ENCODE results near the gene TTC33. TPM values are rescaled to one million over a fixed set of nuclear protein-coding genes. Genes with fewer than 3 reads are reported as not detected.
A peak's percentile ranks its signal among the peaks of the same experiment; 100 is the strongest.

Gene TTC33
- total RNA-seq, 1 donor from 2014 or later, result 14.3 TPM

DNA sequence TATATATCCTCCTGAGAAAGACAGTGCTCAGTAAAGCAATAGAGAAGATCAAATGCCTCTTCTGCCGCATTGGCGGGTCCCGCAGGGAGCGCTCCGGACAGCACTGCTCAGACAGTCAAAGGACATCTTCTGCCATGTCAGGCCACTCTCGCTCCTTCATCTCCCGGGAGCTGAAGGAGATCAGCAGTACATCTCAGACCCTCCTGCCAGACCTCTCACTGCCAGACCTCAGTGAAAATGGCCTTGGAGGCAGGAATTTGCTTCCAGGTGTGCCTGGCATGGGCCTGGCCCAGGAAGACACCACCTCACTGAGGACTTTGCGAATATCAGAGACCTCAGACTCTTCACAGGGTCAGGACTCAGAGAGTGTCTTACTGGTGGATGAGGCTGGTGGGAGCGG, 63.9 kb downstream of the TTC33 start:
- H3K4me3 ChIP-seq, result no peak overlapping the region
- peaks cover 6% of the 10 kb centered on the region for H3K27me3 ChIP-seq (ENCODE audit: low read depth)
- peaks cover 39% of the 10 kb centered on the region for H3K36me3 ChIP-seq
- TF ChIP-seq, protein P1, sequence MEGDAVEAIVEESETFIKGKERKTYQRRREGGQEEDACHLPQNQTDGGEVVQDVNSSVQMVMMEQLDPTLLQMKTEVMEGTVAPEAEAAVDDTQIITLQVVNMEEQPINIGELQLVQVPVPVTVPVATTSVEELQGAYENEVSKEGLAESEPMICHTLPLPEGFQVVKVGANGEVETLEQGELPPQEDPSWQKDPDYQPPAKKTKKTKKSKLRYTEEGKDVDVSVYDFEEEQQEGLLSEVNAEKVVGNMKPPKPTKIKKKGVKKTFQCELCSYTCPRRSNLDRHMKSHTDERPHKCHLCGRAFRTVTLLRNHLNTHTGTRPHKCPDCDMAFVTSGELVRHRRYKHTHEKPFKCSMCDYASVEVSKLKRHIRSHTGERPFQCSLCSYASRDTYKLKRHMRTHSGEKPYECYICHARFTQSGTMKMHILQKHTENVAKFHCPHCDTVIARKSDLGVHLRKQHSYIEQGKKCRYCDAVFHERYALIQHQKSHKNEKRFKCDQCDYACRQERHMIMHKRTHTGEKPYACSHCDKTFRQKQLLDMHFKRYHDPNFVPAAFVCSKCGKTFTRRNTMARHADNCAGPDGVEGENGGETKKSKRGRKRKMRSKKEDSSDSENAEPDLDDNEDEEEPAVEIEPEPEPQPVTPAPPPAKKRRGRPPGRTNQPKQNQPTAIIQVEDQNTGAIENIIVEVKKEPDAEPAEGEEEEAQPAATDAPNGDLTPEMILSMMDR (IDR thresholded peaks at IDR 0.05; ENCODE audit: borderline replicate concordance), result no peak
- DNase-seq, result no peak
- no peak overlapping the region for H3K27ac ChIP-seq (replicated peaks)
- intact Hi-C loops (cut with micrococcal nuclease), result no loop called here
- peaks cover 39% of the 10 kb centered on the region for H3K4me1 ChIP-seq
- no peaks in the 10 kb centered on the region for H3K9me3 ChIP-seq (replicated peaks)

DNA sequence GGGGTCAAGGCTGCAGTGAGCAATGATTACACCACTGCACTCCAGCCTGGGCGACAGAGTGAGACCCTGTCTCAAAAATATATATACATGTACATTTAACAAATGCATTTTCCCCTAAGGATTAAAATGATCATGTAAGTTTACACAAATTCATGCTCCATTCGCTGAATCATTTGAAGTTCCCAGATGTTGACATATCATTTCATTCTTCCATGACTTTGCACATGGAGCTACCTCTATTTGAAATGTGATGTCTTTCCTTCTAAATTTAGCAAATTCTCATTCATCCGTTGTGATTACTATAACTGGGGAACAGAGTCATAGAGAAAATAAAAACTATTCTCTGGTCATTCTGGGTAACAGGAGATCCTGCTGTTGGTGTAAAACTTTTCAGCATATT, 65.5 kb downstream of the TTC33 start:
- TF ChIP-seq, protein P1 (IDR thresholded peaks at IDR 0.05; ENCODE audit: borderline replicate concordance), result no peak
- peak overlapping the region; percentile 93 for H3K27ac ChIP-seq (replicated peaks)
- intact Hi-C loops (cut with micrococcal nuclease), result no loop called here
- H3K9me3 ChIP-seq (replicated peaks), result no peaks in the 10 kb centered on the region
- DNase-seq, result no peak
- H3K27me3 ChIP-seq (ENCODE audit: low read depth), result peaks cover 12% of the 10 kb centered on the region
- H3K4me1 ChIP-seq, result peaks cover 52% of the 10 kb centered on the region
- H3K36me3 ChIP-seq, result peaks cover 28% of the 10 kb centered on the region
- H3K4me3 ChIP-seq, result no peak overlapping the region

DNA sequence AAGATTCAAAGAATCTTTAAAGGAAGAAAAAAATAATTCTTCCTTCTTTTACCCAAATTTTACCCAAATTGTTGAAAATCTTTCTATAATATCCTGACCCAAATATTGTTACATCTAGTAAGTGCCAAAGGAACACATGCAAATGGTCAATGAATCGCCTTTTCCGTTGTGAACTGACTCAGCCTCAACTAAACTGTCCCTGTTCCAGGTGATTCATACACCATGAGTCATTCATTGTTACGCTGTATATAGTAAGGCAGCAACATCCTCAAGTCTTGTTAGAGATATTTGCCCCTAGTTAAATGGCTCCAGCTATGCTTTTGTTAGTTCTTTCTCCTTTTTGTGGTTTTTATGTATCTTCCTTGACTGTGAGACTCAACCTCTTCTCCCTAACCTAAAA, 66.3 kb downstream of the TTC33 start:
- TF ChIP-seq, protein P1 (IDR thresholded peaks at IDR 0.05; ENCODE audit: borderline replicate concordance), result no peak
- intact Hi-C loops (cut with micrococcal nuclease), result loop anchor here (2.0 to 5.0 kb wide), 2 partner anchors 741 to 1112 kb away; no protein-coding TSS in a partner anchor
- Histone ChIP-seq H3K27me3 (ENCODE audit: low read depth) (peaks cover 17% of the 10 kb centered on the region), H3K9me3 (replicated peaks) (no peaks in the 10 kb centered on the region), H3K4me1 (peaks cover 57% of the 10 kb centered on the region), H3K4me3 (no peak overlapping the region), H3K36me3 (peaks cover 23% of the 10 kb centered on the region), H3K27ac (replicated peaks) (peak overlapping the region; percentile 93)
- DNase-seq, result no peak

DNA sequence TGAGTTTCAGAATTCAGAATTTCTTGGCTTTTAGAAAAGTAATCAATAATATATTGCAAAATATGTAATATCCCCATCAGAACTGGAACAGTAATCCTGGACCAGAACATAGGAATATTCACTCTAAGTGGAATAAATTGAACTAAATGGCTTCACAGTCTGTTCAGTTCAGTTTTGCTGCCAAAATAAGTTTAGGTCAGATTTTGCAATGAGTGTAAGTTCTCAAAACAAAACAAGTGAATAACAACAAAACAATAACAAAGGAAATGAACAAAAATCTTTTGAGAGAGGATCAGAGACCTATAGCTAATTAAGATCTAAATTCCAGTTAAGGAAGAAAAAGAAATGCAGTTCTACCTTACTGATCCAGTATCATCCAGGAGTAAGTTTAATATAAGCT, 66.8 kb downstream of the TTC33 start:
- intact Hi-C loops (cut with micrococcal nuclease), result loop anchor here (2.0 to 5.0 kb wide), 2 partner anchors 740 to 1112 kb away; no protein-coding TSS in a partner anchor

DNA sequence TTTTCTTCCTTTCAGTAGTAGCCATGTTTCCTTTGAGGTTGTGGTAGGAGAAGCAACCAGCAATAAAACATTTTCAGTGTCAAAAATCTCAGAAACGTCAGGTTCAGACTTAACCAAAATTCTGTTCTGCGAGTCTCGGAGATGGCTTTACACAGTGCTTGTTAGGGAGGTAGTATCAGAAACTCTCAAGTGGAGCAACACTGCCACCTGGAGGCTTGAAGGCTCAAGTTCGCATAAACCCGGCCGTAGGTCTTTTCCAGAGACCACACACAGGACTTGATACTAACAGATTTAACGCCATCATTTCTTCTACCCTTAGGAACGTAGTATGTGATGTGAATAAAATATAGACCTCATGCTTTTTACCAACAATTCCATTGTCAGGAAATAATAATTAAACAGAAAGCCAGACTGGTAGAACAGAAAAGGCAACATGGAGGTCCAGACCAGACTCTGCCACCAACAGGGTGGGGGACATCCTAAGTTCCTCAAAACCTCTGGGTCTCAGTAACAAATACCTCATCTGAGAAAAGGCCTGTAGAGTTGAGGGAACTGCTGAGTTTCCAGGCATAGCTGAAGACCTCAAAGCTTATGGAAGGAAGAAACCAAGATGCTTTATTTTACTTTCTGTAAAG, 67.5 kb downstream of the TTC33 start:
- H3K4me1 ChIP-seq, result peaks cover 57% of the 10 kb centered on the region

More for the DNA sequence above, 66.8 kb downstream of the TTC33 start:
- Histone ChIP-seq H3K36me3 (peaks cover 19% of the 10 kb centered on the region), H3K9me3 (replicated peaks) (no peaks in the 10 kb centered on the region), H3K27me3 (ENCODE audit: low read depth) (peaks cover 17% of the 10 kb centered on the region), H3K4me3 (no peak overlapping the region), H3K4me1 (peaks cover 57% of the 10 kb centered on the region), H3K27ac (replicated peaks) (peak overlapping the region; percentile 93)
- no peak for DNase-seq
- TF ChIP-seq, protein P1 (IDR thresholded peaks at IDR 0.05; ENCODE audit: borderline replicate concordance), result no peak

More for the DNA sequence above, 67.5 kb downstream of the TTC33 start:
- H3K27ac ChIP-seq (replicated peaks), result peak overlapping the region; percentile 93
- H3K4me3 ChIP-seq, result peak overlapping the region; percentile 95
- no peaks in the 10 kb centered on the region for H3K9me3 ChIP-seq (replicated peaks)
- H3K36me3 ChIP-seq, result peaks cover 12% of the 10 kb centered on the region
- TF ChIP-seq, protein P1 (IDR thresholded peaks at IDR 0.05; ENCODE audit: borderline replicate concordance), result peak; percentile 92
- peak; percentile 78 for DNase-seq
- H3K27me3 ChIP-seq (ENCODE audit: low read depth), result peaks cover 17% of the 10 kb centered on the region
- intact Hi-C loops (cut with micrococcal nuclease), result loop anchor here (2.0 to 5.0 kb wide), 2 partner anchors 739 to 1111 kb away; no protein-coding TSS in a partner anchor
